GM21423 (cell line): Measurements from ENCODE around the gene MLNR.

Experiments used
- ATAC-seq: cut with Tn5 transposase; IDR thresholded peaks from one replicate; pipeline ENCODE4 v1.9.1; 2021; ENCODE audit warnings: mild to moderate bottlenecking, moderate library complexity; ENCODE audit not compliant: unreplicated experiment

MLNR gene

DNA sequence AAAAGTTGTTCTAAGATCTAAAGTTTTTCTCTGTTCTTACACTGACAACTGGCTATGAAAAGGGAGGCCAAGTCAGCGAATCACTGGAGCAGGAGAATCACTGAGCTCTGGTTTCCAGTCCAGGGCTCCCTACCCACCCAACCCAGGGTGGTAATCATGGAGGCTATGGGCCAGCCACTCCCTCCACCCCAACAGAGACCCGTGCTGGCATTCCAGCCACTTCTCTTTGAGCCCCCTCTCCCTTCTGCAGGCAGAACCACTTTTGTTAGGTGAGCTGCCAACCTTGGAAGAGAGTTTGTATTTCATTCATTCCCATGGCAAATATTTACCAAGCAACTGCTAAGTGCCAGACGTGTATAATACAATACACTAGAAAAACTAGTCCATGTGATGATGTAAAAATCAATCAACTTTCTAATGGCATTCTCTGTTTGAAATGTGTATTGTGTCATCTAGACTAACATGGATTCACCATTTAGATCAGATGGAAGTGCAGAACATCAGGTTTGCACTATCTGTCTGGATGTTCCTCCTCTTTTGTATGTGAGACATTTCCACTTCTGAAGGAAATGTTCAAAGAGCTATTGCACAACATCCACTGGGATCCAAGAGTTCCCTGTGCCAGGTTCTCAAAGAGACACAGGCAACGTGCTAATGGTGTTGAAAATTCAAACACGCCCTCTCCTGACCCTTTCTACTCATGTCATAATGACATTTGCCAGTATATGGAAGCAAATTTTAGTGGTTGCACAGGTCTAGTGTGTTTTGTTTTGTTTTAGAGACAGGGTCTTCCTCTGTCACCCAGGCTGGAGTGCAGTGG is 5.3 kb downstream of the MLNR start:
- no peak for ATAC-seq

DNA sequence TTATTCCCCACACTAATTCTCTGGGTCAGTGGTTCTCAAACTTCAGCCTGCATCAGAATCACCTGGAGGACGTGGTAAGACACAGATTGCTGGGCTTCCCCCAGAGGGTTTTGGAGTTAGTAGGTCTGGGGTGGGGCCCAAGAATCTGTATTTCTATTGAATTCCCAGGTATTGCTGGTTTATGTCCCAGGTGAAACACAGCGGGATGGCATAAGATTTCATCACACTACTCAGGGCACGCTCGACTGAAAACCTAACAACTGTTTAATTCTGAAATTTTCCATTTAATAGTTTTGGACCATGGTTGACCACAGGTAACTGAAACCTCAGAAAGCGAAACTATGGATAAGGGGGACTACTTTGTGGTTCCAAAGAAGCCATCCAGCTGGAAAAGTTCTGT is 6.5 kb downstream of the MLNR start:
- no peak for ATAC-seq

- ATAC-seq, result no peak
Observed at GRCh38 chr13:49234741-49235140, 14.6 kb downstream of the MLNR start.

- ATAC-seq, result no peak
Observed at GRCh38 chr13:49235856-49236431, 15.8 kb downstream of the MLNR start.

- no peak for ATAC-seq
Observed at GRCh38 chr13:49238621-49239020, 18.5 kb downstream of the MLNR start.

DNA sequence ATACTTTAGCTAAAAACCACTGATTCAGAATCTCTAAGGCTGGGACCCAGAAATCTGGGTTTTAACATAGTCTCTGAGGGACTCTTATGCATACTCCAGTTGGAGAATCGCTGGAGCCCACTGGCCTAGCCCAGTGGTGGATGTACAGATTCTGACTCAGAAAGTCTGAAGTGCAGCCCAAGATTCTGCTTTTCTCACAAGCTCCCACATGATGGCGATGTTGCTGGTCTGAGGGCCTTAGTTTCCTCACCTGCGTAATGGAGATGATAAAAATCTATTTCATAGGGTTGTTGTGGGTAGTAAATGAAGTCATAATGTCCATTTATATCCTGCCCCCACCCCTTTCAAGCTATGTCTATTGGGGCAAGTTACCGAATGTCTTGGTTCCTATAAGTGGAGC is 19.9 kb downstream of the MLNR start:
- ATAC-seq, result no peak

GRCh38 chr13:49241296-49241695 is 21.2 kb downstream of the MLNR start:
- ATAC-seq, result no peak

- ATAC-seq, result no peak
Observed at GRCh38 chr13:49245101-49245500, 25.0 kb downstream of the MLNR start.

DNA sequence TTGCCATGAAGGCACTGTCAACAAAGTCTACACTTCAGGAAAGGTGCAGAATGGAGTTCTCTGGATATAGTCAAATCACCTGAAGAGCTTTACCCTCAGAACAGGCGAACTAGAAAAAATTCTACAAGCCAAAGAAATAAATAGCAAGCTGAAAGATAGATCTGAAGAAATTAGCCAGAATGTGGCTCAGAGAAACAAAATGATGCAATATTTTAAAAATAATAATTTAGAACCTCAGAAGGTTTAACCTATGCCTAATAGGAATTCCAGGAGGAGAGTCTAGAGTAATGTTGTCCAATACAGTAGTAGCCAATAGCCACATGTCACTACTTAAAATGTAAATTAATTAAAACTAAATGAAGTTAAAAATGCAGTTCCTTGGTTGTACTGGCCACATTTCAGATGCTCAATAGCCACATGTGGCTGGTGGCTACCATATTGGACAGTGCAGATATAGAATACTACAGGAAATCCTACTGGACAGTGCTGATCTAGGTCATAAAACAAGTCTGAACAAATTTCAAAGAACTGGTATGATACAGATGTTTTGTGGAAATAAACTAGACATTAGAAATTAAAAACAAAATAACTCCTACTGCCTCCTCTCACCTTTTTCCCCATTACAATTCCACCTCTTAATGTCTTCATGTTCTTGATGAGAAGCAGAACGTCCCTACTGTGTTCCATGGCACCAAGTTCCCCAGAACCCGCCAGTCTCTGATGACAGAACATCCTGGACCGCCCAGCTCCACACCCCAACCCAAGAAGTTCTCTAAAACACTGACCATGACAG is 26.9 kb downstream of the MLNR start:
- peak; percentile 30 for ATAC-seq

- ATAC-seq, result peak; percentile 96
Observed at GRCh38 chr13:49247643-49248621, 27.8 kb downstream of the MLNR start, which contains the start of gene CDADC1. CDADC1 (plus strand) TSS chr13:49247925; CDS start chr13:49248038, 113 bp downstream.

DNA sequence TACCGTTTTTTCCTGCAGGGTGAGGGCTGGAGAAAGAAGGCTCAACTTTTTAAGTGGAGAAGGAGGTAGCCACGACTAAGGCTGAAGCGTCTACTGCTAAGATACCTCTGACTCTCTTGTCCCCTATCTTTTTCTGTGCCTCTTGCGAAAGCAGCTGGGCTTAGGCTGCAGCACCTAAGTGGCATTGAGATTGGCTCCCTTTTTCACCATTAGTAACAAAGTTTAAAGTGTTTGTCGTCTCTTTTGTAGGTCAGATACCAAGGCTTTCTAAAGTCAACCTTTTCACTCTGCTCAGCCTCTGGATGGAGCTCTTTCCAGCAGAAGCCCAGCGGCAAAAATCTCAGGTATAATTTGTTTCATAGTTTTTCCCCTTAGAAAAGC is 28.5 kb downstream of the MLNR start:
- no peak for ATAC-seq

GRCh38 chr13:49251326-49251725 is 31.2 kb downstream of the MLNR start:
- no peak for ATAC-seq

GRCh38 chr13:49253310-49253709 is 33.2 kb downstream of the MLNR start:
- ATAC-seq, result no peak

DNA sequence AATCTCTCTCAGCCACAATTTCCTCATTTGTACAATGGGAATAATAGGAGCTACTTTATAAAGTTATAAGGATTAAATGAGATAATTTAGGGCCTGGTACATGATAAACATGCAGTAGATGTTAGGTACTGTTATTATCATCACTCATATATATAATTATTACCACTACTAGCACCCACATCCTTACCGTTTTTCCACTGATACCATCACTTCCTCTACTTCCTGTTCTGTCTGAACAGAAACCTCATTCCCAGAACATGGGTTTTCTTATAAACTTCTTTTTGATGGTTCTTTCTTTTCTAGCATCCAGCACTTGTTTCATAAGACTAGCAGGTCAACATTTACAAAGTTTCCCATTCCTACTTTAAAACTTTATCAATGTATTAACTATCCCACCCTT is 33.9 kb downstream of the MLNR start:
- ATAC-seq, result no peak

- ATAC-seq, result no peak
Observed at GRCh38 chr13:49256841-49257240, 36.7 kb downstream of the MLNR start.

- ATAC-seq, result no peak
Observed at GRCh38 chr13:49258089-49258796, 38.1 kb downstream of the MLNR start.

- ATAC-seq, result no peak
Observed at GRCh38 chr13:49259586-49259985, 39.4 kb downstream of the MLNR start.

DNA sequence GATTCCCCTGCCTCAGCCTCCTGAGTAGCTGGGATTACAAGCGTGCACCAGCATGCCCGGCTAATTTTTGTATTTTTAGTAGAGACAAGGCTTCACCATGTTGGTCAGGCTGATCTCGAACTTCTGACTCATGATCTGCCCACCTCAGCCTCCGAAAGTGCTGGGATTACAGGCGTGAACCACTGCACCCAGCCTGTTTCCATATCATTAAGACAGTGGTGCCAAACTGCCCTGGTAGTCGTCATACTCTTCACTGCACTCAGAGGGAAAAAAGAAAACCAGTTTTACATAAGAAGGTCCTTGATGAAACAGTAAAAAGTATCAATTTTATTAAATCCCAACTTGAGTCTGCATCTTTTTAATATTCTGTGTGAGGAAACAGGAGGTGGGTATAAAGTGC is 42.5 kb downstream of the MLNR start:
- ATAC-seq, result no peak

- no peak for ATAC-seq
Observed at GRCh38 chr13:49265822-49266221, 45.7 kb downstream of the MLNR start.

- no peak for ATAC-seq
Observed at GRCh38 chr13:49271264-49271663, 51.1 kb downstream of the MLNR start.
